Activated T-cell treated with anti-CD3 and anti-CD28 coated beads, Interleukin-2, amount 50 U/mL, for 4 hours (primary cell): ENCODE measurements around the gene IL1RAPL2. TPM values are rescaled to one million over a fixed set of nuclear protein-coding genes. Genes with fewer than 3 reads are reported as not detected.
"Not testable (repeated sequence)": the region's sequence is repeated elsewhere in the genome, so short reads cannot be mapped to it uniquely, and the experiment has no call there.

Experiments
- ATAC-seq, 2 donors: fragments of 200-7000 bp; cut with Tn5 transposase; one replicate each; pipeline ENCODE4 v1.10.0; 2021
- DNase-seq: peaks from one replicate; pipeline ENCODE4 v3.0.0-alpha.2; 2020
- H3K27me3 Mint-ChIP-seq: one replicate; pipeline ENCODE4 v1.8.0; 2021; ENCODE audit warnings: low read depth, mixed read lengths
- H3K36me3 Mint-ChIP-seq: one replicate; pipeline ENCODE4 v1.8.0; 2022; ENCODE audit warnings: mixed read lengths; ENCODE audit not compliant: insufficient read depth
- H3K4me1 Mint-ChIP-seq: one replicate; pipeline ENCODE4 v1.8.0; 2021; ENCODE audit warnings: low read depth, mixed read lengths
- H3K4me3 Mint-ChIP-seq: one replicate; pipeline ENCODE4 v1.8.0; 2021; ENCODE audit warnings: mild to moderate bottlenecking, moderate library complexity, mixed read lengths
- H3K9me3 Mint-ChIP-seq: one replicate; pipeline ENCODE4 v1.8.0; 2021; ENCODE audit warnings: mixed read lengths
- total RNA-seq, 3 donors: library from RNA; stranded (reverse); gene quantifications; one replicate each; pipeline ENCODE4 v1.2.1, GENCODE V29; 2021

The IL1RAPL2 gene
- total RNA-seq, 3 donors from 2014 or later = not detected

DNA sequence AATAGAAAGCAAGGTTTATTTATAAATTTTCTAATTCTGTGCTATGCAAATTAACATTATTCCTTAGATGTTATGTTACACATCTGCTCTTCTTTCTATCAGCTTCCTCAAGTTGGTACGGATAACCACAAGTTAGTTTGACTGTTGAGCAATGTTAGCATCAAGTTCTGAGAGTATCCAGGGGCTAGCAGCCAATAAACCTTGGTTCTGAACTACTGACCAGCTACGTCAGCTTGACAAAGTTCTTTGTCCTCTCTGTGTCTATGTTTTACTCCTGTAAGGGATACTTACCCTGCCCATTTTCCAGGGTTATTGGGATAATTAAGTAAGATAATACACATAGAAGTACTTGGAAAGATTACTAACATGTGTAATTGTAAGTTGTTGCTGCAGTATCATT, 662.6 kb downstream of the IL1RAPL2 start:
- Mint-ChIP-seq H3K4me3 (no peak overlapping the region), H3K36me3 (no peaks in the 10 kb centered on the region), H3K27me3 (no peaks in the 10 kb centered on the region), H3K9me3 (no peaks in the 10 kb centered on the region), H3K4me1 (no peaks in the 10 kb centered on the region)
- DNase-seq = no peak
- ATAC-seq = no peak

GRCh38 chrX:105229146-105229545, 663.1 kb downstream of the IL1RAPL2 start:
- no peak for ATAC-seq
- no peak for DNase-seq
- Mint-ChIP-seq H3K4me1 (no peaks in the 10 kb centered on the region), H3K4me3 (no peak overlapping the region), H3K9me3 (no peaks in the 10 kb centered on the region), H3K36me3 (no peaks in the 10 kb centered on the region), H3K27me3 (no peaks in the 10 kb centered on the region)

DNA sequence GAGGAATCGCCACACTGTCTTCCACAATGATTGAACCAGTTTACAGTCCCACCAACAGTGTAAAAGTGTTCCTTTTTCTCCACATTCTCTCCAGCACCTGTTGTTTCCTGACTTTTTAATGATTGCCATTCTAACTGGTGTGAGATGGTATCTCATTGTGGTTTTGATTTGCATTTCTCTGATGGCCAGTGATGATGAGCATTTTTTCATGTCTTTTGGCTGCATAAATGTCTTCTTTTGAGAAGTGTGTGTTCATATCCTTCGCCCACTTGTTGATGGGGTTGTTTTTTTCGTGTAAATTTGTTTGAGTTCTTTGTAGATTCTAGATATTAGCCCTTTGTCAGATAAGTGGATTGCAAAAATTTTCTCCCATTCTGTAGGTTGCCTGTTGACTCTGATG, 671.4 kb downstream of the IL1RAPL2 start:
- H3K9me3 Mint-ChIP-seq, ATAC-seq, DNase-seq, H3K4me3 Mint-ChIP-seq, H3K27me3 Mint-ChIP-seq, H3K36me3 Mint-ChIP-seq, H3K4me1 Mint-ChIP-seq: not testable (repeated sequence)

- no peak overlapping the region for H3K4me3 Mint-ChIP-seq
- no peaks in the 10 kb centered on the region for H3K27me3 Mint-ChIP-seq
- H3K36me3 Mint-ChIP-seq = no peaks in the 10 kb centered on the region
- H3K4me1 Mint-ChIP-seq = no peaks in the 10 kb centered on the region
- DNase-seq (no peak), ATAC-seq (no peak)
- no peaks in the 10 kb centered on the region for H3K9me3 Mint-ChIP-seq
Observed at GRCh38 chrX:105241056-105241455, 675.1 kb downstream of the IL1RAPL2 start.

DNA sequence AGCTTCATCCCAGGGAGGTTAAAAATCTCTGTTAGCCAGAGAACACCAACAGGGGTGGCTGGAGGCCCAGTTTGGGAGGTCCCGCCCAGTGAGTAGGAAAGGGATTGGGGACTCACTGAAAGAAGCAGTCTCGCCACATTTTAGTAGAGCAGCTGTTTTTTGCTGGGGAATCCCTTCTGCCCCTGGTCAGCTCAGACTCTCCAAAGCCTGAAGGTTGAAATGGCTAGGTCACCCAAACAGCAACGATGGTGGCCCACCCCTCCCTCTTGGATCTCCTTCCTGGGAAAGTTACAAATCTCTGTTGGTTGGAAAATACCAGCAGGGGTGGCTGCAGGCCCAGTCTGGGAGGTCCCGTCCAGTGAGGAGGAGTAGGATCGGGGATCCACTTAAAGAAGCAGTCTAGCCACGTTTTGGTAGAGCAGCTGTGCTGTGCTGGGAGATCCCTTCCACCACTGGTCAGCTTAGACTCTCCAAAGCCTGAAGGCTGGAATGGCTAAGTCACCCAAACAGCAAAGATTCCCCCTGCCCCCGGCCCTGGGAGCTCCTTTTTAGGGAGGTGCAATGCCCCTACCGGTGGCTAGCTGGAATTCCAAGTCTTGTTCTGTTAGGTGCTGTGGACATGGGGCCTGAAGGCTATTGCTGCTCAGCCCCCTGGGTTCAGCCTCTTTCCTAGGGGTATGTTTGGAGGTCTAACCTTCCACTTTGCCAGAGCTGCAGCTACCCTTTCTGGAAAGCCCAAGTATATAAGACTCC, 694.5 kb downstream of the IL1RAPL2 start:
- no peaks in the 10 kb centered on the region for H3K27me3 Mint-ChIP-seq
- no peak for ATAC-seq
- no peaks in the 10 kb centered on the region for H3K36me3 Mint-ChIP-seq
- no peak for DNase-seq
- H3K4me1 Mint-ChIP-seq = no peaks in the 10 kb centered on the region
- peaks cover 7% of the 10 kb centered on the region for H3K9me3 Mint-ChIP-seq
- no peak overlapping the region for H3K4me3 Mint-ChIP-seq

GRCh38 chrX:105263171-105263570, 697.2 kb downstream of the IL1RAPL2 start:
- Mint-ChIP-seq H3K9me3 (no peaks in the 10 kb centered on the region), H3K4me3 (no peak overlapping the region), H3K27me3 (no peaks in the 10 kb centered on the region), H3K4me1 (no peaks in the 10 kb centered on the region), H3K36me3 (no peaks in the 10 kb centered on the region)
- DNase-seq (no peak), ATAC-seq (no peak)

GRCh38 chrX:105263801-105264200, 697.8 kb downstream of the IL1RAPL2 start:
- no peak overlapping the region for H3K4me3 Mint-ChIP-seq
- no peaks in the 10 kb centered on the region for H3K4me1 Mint-ChIP-seq
- no peaks in the 10 kb centered on the region for H3K9me3 Mint-ChIP-seq
- no peaks in the 10 kb centered on the region for H3K36me3 Mint-ChIP-seq
- no peaks in the 10 kb centered on the region for H3K27me3 Mint-ChIP-seq
- no peak for ATAC-seq
- DNase-seq = no peak

GRCh38 chrX:105265093-105265492, 699.1 kb downstream of the IL1RAPL2 start:
- H3K4me1 Mint-ChIP-seq = no peaks in the 10 kb centered on the region
- no peaks in the 10 kb centered on the region for H3K27me3 Mint-ChIP-seq
- no peaks in the 10 kb centered on the region for H3K9me3 Mint-ChIP-seq
- DNase-seq (no peak), ATAC-seq (no peak)
- no peaks in the 10 kb centered on the region for H3K36me3 Mint-ChIP-seq
- H3K4me3 Mint-ChIP-seq = no peak overlapping the region

- Mint-ChIP-seq H3K9me3 (no peaks in the 10 kb centered on the region), H3K4me3 (no peak overlapping the region), H3K27me3 (no peaks in the 10 kb centered on the region), H3K36me3 (no peaks in the 10 kb centered on the region), H3K4me1 (no peaks in the 10 kb centered on the region)
- ATAC-seq = no peak
- no peak for DNase-seq
Observed at GRCh38 chrX:105266456-105266855, 700.5 kb downstream of the IL1RAPL2 start.

GRCh38 chrX:105267167-105267566, 701.2 kb downstream of the IL1RAPL2 start:
- no peak for ATAC-seq
- Mint-ChIP-seq H3K27me3 (no peaks in the 10 kb centered on the region), H3K4me1 (no peaks in the 10 kb centered on the region)

DNA sequence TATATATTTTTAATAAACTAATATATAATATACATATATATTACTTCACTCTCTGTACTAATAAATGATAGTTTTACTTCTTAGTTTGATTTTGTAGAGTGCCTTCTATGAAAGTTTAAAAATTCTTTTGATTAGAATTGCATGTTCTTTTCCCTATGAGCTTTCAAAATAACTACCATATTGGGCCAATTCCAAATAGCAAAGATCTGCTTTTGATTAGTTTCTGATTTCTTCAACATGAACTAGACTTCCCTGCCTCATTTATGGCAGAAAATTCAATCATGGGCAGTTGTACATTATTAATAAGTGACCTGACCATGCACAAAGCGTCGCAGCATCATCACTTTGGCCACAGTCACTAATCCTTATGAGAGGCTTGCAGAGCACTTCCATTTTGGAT, 703.4 kb downstream of the IL1RAPL2 start:
- no peaks in the 10 kb centered on the region for H3K4me1 Mint-ChIP-seq
- ATAC-seq (no peak), DNase-seq (no peak)
- no peaks in the 10 kb centered on the region for H3K36me3 Mint-ChIP-seq
- H3K9me3 Mint-ChIP-seq = no peaks in the 10 kb centered on the region
- no peaks in the 10 kb centered on the region for H3K27me3 Mint-ChIP-seq
- no peak overlapping the region for H3K4me3 Mint-ChIP-seq

More at GRCh38 chrX:105267167-105267566, 701.2 kb downstream of the IL1RAPL2 start:
- no peaks in the 10 kb centered on the region for H3K9me3 Mint-ChIP-seq
- no peak for DNase-seq
- H3K36me3 Mint-ChIP-seq = no peaks in the 10 kb centered on the region
- H3K4me3 Mint-ChIP-seq = no peak overlapping the region

GRCh38 chrX:105273326-105273725, 707.3 kb downstream of the IL1RAPL2 start:
- no peaks in the 10 kb centered on the region for H3K36me3 Mint-ChIP-seq
- no peak for ATAC-seq
- H3K9me3 Mint-ChIP-seq = no peaks in the 10 kb centered on the region
- no peak overlapping the region for H3K4me3 Mint-ChIP-seq
- DNase-seq = no peak
- H3K4me1 Mint-ChIP-seq = no peaks in the 10 kb centered on the region
- H3K27me3 Mint-ChIP-seq = no peaks in the 10 kb centered on the region

- Mint-ChIP-seq H3K36me3 (no peaks in the 10 kb centered on the region), H3K4me3 (no peak overlapping the region), H3K9me3 (no peaks in the 10 kb centered on the region), H3K4me1 (no peaks in the 10 kb centered on the region), H3K27me3 (no peaks in the 10 kb centered on the region)
- ATAC-seq (no peak), DNase-seq (no peak)
Observed at GRCh38 chrX:105274091-105274490, 708.1 kb downstream of the IL1RAPL2 start.

DNA sequence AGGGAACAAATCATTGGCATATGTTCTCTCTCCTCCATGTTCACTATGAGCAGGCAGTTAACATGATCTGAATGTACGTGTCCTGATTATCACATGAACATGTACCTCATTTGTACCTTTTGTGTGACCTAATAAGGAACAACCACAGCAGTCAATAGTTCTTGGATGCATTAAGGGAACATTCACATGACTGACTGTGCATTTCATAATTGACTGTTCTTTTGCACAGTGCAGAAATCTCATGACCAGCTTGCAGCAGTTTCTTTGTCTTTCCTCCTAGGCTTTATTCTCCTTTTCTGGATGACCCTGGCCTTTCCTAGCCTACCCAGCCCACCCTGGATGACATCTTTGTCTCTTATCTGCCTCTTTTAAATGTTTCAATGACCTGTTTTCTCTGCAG, 711.1 kb downstream of the IL1RAPL2 start:
- ATAC-seq = no peak
- no peak for DNase-seq
- H3K9me3 Mint-ChIP-seq = no peaks in the 10 kb centered on the region

DNA sequence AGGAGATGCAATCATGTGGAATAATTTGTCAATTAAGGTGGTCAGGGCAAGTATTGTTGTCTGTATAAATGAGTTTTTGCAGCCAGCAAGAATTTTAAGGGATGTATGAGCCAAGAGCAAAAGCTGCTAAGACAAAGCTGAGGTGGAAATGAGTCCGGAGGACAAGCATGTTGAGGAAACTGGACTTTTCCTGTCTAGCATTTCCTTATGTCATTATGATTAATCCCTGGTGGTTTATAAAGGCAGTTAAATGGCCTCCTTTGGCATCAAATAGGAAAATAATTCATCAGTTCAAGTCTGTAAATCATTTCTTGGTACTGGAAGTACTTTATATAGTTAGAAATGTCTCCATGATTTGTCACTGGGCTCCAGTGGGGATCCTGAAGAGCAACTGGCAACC, 716.1 kb downstream of the IL1RAPL2 start:
- no peak overlapping the region for H3K4me3 Mint-ChIP-seq
- no peaks in the 10 kb centered on the region for H3K27me3 Mint-ChIP-seq
- DNase-seq = no peak
- H3K36me3 Mint-ChIP-seq = no peaks in the 10 kb centered on the region
- H3K4me1 Mint-ChIP-seq = no peaks in the 10 kb centered on the region
- no peak for ATAC-seq
- H3K9me3 Mint-ChIP-seq = no peaks in the 10 kb centered on the region

More for the DNA sequence above, 711.1 kb downstream of the IL1RAPL2 start:
- Mint-ChIP-seq H3K4me3 (no peak overlapping the region), H3K4me1 (no peaks in the 10 kb centered on the region), H3K36me3 (no peaks in the 10 kb centered on the region), H3K27me3 (no peaks in the 10 kb centered on the region)
